Cerebellar cortex (tissue), 1 donor: ENCODE data around the gene SNX30.

Experiments
- DNase-seq: peaks from one replicate; pipeline ENCODE4 v3.0.0-alpha.2; 2015; ENCODE audit warnings: low spot score

SNX30 gene

GRCh38 chr9:112858625-112859147, 108.1 kb downstream of the SNX30 start:
- no peak for DNase-seq

DNA sequence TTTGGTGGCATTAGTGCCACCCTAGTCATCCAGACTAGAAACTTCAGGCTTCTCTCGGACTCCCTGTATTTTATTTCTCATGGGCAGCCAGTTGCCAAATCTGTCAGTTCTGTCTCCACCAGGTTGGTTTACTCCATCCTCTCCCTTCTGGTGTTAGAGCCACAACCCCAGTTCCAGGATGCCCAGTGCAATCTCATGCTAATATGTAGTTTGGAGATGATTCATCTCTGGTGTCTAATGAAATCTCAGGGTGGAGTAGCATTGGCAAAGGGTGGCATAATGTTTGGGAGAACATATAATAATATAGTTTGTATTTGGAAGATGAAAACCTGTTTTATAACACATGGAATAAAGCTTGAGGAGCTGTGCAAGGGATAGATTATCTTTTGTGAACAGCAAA, 109.9 kb downstream of the SNX30 start:
- no peak for DNase-seq

- no peak for DNase-seq
Measured at GRCh38 chr9:112861155-112861554, 110.6 kb downstream of the SNX30 start.

DNA sequence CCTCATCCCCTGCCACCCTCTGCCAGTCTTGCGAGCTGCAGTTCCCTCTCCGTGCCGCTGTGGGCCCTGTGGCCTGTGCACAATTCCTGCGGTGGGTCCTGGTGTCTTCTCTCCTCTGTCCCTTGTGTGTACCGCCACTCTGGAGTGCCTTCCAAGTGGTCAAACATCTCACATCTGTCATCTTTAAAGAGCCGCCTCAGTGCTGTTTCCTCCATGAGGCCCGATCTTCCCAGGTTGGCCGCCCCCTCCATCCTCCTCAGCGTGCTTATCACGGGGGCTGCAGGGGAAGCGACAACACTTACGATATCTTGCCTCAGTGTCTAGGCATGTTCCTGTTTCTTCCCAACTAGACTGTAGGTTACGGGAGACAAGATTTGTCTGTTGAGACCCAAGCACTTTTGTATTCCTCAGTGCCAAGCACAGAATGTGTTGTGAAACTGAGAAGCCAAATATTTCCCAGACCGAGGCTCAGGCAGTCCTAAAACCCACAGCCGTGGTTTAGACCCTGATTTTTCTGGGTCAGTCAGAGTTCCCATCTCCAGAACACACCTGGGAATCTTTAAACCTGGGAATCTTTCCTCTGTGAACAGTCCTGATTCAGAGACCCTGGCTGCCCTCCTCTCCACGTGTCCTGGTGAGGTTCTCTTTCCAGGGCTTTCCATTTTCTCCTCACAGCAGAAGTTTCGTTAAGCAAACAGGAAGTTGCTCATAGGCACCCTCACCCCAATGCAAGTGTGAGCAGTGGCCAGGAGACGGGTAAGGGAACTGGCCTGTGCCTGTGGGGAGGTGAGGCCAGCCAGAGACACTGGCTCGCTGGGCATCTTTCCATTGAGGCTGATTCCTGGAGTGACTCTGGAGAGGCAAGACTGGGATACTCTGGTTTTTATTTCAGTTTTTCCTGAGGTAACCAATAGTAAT, 111.3 kb downstream of the SNX30 start:
- DNase-seq = no peak

DNA sequence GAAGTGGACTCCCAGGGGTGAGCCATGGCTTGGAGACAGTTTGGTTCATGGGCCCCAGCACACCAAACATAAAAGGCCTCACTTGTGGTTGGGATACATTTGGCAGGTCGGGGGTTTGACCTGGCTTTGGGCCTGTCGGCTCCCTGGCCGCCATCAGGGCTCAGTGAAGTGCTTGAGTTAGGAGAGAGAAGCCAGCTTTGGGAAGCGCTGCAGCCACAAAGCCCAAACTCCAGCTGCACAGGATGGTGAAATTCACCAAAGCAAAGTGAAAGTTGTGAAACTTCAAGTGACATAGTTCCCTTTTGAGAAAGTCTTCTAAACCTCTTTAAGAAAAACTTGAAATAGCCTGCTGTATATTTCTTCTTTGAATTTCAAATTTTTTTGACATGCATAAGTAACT, 112.7 kb downstream of the SNX30 start:
- no peak for DNase-seq

GRCh38 chr9:112863746-112864145, 113.2 kb downstream of the SNX30 start:
- no peak for DNase-seq

GRCh38 chr9:112864403-112864802, 113.8 kb downstream of the SNX30 start:
- DNase-seq = no peak

GRCh38 chr9:112864982-112865381, 114.4 kb downstream of the SNX30 start:
- DNase-seq = no peak

DNA sequence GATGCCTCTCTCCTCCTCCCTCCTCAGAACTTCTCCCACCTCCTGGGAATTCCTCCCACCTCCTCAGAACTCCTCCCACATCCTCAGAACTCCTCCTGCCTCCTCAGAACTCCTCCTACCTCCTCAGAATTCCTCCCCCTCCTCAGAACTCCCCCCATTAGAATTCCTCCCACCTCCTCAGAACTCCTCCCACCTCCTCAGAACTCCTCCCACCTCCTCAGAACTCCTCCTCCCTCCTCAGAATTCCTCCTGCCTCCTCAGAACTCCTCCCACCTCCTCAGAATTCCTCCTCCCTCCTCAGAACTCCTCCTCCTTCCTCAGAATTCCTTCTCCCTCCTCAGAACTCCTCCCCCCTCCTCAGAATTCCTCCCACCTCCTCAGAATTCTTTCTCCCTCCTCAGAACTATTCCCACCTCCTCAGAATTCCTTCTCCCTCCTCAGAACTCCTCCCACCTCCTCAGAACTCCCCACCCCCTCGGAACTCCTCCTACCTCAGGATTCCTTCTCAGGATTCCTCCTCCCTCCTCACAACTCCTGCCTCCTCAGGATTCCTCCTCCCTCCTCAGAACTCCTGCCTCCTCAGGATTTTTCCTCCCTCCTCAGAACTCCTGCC, 116.2 kb downstream of the SNX30 start:
- DNase-seq = peak; percentile 38

GRCh38 chr9:112867275-112867991, 116.9 kb downstream of the SNX30 start:
- DNase-seq = peak; percentile 36

GRCh38 chr9:112868461-112868860, 117.9 kb downstream of the SNX30 start:
- no peak for DNase-seq

DNA sequence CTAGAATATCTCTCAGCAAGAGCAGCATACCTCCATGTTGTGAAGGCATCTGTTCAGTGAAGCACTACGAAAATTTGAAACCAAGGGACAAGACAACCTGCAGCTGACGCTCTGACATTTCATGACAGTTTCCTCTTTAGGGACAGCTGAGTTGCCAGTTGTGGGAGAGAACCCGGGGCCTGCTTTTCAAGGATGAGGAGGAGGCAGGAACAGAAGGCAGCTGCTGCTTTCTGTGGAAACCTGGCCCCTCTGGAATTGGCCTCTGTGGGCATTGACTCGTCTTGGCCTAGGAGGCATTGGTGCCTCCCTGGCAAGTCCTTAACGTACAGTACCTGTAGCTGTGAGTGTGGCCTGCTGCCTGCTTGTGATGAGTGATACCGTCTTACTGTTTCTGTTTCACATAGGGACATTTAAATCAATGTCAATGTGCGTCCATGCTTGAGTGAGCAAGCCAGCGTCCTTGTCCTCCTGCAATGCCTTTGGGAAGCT, 118.5 kb downstream of the SNX30 start:
- no peak for DNase-seq

DNA sequence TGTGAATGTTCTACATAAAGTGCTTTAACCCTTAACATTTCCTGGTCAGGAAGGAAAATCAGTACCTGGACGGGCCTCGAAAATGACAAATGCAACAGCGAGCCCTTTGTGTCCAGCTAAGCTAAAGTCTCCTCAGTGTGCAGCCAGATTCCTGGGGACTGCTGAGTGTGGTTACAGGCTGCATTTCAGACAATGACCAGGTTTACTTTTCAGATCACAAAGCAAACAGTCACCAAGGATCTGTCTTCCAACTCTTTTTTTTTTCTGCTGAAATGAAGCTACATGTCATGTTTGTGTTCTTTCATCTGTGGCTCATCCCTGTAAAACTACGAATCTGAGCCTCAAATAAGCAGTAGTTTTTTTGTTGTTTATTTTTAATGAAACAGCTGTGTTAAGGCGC, 119.4 kb downstream of the SNX30 start:
- peak; percentile 24 for DNase-seq

- peak; percentile 63 for DNase-seq
Measured at GRCh38 chr9:112870556-112870955, 120.0 kb downstream of the SNX30 start.

- DNase-seq = no peak
Measured at GRCh38 chr9:112872019-112872418, 121.5 kb downstream of the SNX30 start.

DNA sequence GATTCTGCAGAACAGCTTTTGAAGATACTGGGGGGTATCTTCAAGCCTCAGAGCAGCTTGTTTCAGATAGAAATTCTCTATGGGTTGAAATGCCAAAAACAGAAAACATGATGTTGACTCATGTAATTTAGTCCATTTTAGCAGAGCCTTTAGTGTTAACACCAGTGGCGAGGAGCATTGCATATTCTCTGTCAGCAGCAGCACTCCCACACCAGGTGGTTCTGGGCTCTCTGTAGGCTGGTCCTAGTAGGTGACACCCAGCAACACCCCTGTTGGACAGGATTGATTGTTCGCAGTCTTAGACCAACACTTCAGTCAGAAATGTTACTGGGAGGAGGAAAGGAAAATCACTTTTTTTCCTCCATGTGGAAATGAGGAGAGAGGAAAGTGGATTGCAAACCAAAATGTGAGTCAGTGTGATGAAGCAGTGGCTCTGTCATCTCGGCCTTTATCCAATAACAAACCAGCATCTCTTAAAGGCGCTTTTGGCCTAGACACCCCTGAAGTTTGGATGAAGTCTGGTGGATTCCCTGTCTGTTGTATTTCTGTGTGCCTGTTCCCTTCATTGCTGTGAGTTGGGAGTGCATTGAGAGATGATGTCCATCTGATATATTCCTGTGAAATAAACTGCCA, 123.3 kb downstream of the SNX30 start:
- DNase-seq = no peak

- DNase-seq = no peak
Measured at GRCh38 chr9:112878752-112879151, 128.2 kb downstream of the SNX30 start.

- no peak for DNase-seq
Measured at GRCh38 chr9:112880650-112881049, 130.1 kb downstream of the SNX30 start.

- no peak for DNase-seq
Measured at GRCh38 chr9:112881331-112881730, 130.8 kb downstream of the SNX30 start.

GRCh38 chr9:112884101-112884500, 133.5 kb downstream of the SNX30 start:
- DNase-seq = no peak

DNA sequence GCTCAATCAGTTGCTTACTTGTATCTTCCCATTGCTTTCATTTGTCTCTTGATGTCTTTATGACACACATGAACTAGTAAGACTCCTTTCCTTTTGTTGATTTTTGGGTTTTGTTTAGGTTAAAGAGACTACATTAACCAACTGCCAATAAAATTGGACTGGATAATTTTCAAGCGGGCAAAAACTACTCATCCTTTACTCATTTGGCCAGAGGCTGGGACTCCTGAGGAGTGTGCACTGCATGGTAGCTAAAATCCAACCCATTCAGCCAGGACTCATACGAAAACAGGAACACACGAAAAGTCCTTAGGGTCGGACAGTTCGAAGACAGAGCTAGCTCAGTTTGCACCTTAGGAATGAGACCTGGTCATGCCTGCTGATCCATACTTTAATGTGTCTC, 134.2 kb downstream of the SNX30 start:
- DNase-seq = no peak

DNA sequence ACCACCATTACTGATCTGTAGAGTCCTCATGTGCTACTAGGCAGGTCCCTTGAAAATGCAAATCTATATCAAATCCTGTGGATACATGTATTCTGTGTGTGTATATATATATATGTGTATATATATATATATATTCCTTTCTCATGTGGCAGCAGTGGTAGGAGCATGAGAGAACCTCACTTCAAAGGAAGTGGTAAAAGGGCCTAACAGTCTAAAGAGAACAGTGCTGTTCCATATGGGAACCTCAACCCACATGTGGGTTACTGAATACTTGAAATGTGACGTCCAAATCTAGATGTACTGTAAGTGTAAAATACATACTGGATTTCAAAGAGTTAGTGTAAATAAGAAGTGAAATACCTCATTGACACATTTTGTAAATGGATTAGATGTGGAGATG, 134.8 kb downstream of the SNX30 start:
- no peak for DNase-seq
